Loucy (cell line): ENCODE results near the gene HNRNPU.

Experiments used
- EZH2phosphoT487 ChIP-seq: fragments of 200-600 bp; IDR thresholded peaks from 2 replicates; pipeline ENCODE4 v1.6.1; 2018; ENCODE audit warnings: antibody characterized with exemption, mild to moderate bottlenecking, moderate library complexity, borderline replicate concordance
- TF ChIP-seq, protein P1 (sequence below): fragments of 200-600 bp; sonication (generic); conservative IDR thresholded peaks from 2 replicates; pipeline ENCODE4 v1.5.1; 2014; ENCODE audit warnings: mild to moderate bottlenecking, antibody characterized with exemption, low read length

GRCh38 chr1:244869950-244870349 is 5.6 kb upstream of the HNRNPU start:
- TF ChIP-seq, protein P1, sequence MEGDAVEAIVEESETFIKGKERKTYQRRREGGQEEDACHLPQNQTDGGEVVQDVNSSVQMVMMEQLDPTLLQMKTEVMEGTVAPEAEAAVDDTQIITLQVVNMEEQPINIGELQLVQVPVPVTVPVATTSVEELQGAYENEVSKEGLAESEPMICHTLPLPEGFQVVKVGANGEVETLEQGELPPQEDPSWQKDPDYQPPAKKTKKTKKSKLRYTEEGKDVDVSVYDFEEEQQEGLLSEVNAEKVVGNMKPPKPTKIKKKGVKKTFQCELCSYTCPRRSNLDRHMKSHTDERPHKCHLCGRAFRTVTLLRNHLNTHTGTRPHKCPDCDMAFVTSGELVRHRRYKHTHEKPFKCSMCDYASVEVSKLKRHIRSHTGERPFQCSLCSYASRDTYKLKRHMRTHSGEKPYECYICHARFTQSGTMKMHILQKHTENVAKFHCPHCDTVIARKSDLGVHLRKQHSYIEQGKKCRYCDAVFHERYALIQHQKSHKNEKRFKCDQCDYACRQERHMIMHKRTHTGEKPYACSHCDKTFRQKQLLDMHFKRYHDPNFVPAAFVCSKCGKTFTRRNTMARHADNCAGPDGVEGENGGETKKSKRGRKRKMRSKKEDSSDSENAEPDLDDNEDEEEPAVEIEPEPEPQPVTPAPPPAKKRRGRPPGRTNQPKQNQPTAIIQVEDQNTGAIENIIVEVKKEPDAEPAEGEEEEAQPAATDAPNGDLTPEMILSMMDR, result no peak
- no peak for TF ChIP-seq EZH2phosphoT487
